Loucy (cell line): ENCODE results near the gene LRSAM1.

Experiments
- H2AFZ ChIP-seq: fragments of 200-600 bp; sonication (generic); 2 replicates; pipeline ENCODE4 v1.6.0; 2016; ENCODE audit warnings: antibody characterized with exemption, mild to moderate bottlenecking, low read length, moderate library complexity
- H3F3A ChIP-seq: fragments of 200-600 bp; 2 replicates; pipeline ENCODE4 v1.6.0; 2016; ENCODE audit warnings: antibody characterized with exemption, low read depth, mild to moderate bottlenecking
- H3K27me3 ChIP-seq: fragments of 200-600 bp; sonication (generic); 2 replicates; pipeline ENCODE4 v1.6.1; 2014; ENCODE audit warnings: low read length, mild to moderate bottlenecking; ENCODE audit not compliant: insufficient read depth, poor library complexity, severe bottlenecking
- H3K36me3 ChIP-seq: fragments of 200-600 bp; sonication (generic); 2 replicates; pipeline ENCODE4 v1.6.1; 2016; ENCODE audit warnings: low read length; ENCODE audit not compliant: insufficient read depth
- H3K4me1 ChIP-seq: fragments of 200-600 bp; sonication (generic); 2 replicates; pipeline ENCODE4 v1.5.1; 2014; ENCODE audit warnings: low read length, mild to moderate bottlenecking; ENCODE audit not compliant: insufficient read depth, poor library complexity, severe bottlenecking
- H3K4me2 ChIP-seq: fragments of 200-600 bp; sonication (generic); 2 replicates; pipeline ENCODE4 v1.6.0; 2014; ENCODE audit warnings: antibody characterized with exemption, low read length, low read depth, mild to moderate bottlenecking; ENCODE audit not compliant: poor library complexity, severe bottlenecking
- H3K4me3 ChIP-seq: fragments of 200-600 bp; sonication (generic); 2 replicates; pipeline ENCODE4 v1.5.1; 2014; ENCODE audit warnings: low read length, mild to moderate bottlenecking, mixed read lengths; ENCODE audit not compliant: poor library complexity, severe bottlenecking
- H3K79me2 ChIP-seq: fragments of 200-600 bp; sonication (generic); 2 replicates; pipeline ENCODE4 v1.6.1; 2014; ENCODE audit warnings: low read length; ENCODE audit not compliant: insufficient read depth
- H3K9ac ChIP-seq: fragments of 200-600 bp; sonication (generic); 2 replicates; pipeline ENCODE4 v1.6.0; 2014; ENCODE audit warnings: mild to moderate bottlenecking, low read depth, low read length, moderate library complexity; ENCODE audit not compliant: poor library complexity, severe bottlenecking
- H3K9me2 ChIP-seq: fragments of 200-600 bp; sonication (generic); replicated peaks from 2 replicates; pipeline ENCODE4 v1.6.1; 2016; ENCODE audit warnings: low read depth, low read length, mixed read lengths
- H3K9me3 ChIP-seq: fragments of 200-600 bp; sonication (generic); 2 replicates; pipeline ENCODE4 v1.6.1; 2014; ENCODE audit warnings: mild to moderate bottlenecking, antibody characterized with exemption, low read length, low read depth; ENCODE audit not compliant: insufficient read depth
- H4K20me1 ChIP-seq: fragments of 200-600 bp; sonication (generic); 2 replicates; pipeline ENCODE4 v1.6.0; 2014; ENCODE audit warnings: antibody characterized with exemption, low read length, mild to moderate bottlenecking; ENCODE audit not compliant: insufficient read depth, poor library complexity, severe bottlenecking
- CTCF ChIP-seq: fragments of 200-600 bp; sonication (generic); conservative IDR thresholded peaks from 2 replicates; pipeline ENCODE4 v1.5.1; 2014; ENCODE audit warnings: mild to moderate bottlenecking, antibody characterized with exemption, low read length
- EZH2phosphoT487 ChIP-seq: fragments of 200-600 bp; IDR thresholded peaks from 2 replicates; pipeline ENCODE4 v1.6.1; 2018; ENCODE audit warnings: antibody characterized with exemption, mild to moderate bottlenecking, moderate library complexity, borderline replicate concordance

LRSAM1 gene

GRCh38 chr9:127406799-127407491 lies 44.4 kb upstream of the LRSAM1 start:
- no peaks in the 10 kb centered on the region for H3K4me1 ChIP-seq
- H3K9ac ChIP-seq = no peak overlapping the region
- no peaks in the 10 kb centered on the region for H3K9me3 ChIP-seq
- no peaks in the 10 kb centered on the region for H3K9me2 ChIP-seq
- no peaks in the 10 kb centered on the region for H3F3A ChIP-seq
- no peaks in the 10 kb centered on the region for H4K20me1 ChIP-seq
- no peak overlapping the region for H3K4me2 ChIP-seq
- no peak for TF ChIP-seq CTCF
- TF ChIP-seq EZH2phosphoT487 = no peak
- H3K4me3 ChIP-seq = no peak overlapping the region
- H3K79me2 ChIP-seq = no peaks in the 10 kb centered on the region
- peaks cover 9% of the 10 kb centered on the region for H3K27me3 ChIP-seq
- H2AFZ ChIP-seq = no peak overlapping the region
- no peaks in the 10 kb centered on the region for H3K36me3 ChIP-seq

- H3K27me3 ChIP-seq = peaks cover 5% of the 10 kb centered on the region
- no peaks in the 10 kb centered on the region for H3K4me1 ChIP-seq
- no peak overlapping the region for H3K4me3 ChIP-seq
- H3K9me3 ChIP-seq = no peaks in the 10 kb centered on the region
- no peaks in the 10 kb centered on the region for H3K36me3 ChIP-seq
- no peaks in the 10 kb centered on the region for H3K9me2 ChIP-seq
- no peaks in the 10 kb centered on the region for H4K20me1 ChIP-seq
- H2AFZ ChIP-seq = no peak overlapping the region
- no peak overlapping the region for H3K9ac ChIP-seq
- no peak overlapping the region for H3K4me2 ChIP-seq
- TF ChIP-seq EZH2phosphoT487 = no peak
- TF ChIP-seq CTCF = no peak
- H3K79me2 ChIP-seq = no peaks in the 10 kb centered on the region
- H3F3A ChIP-seq = no peaks in the 10 kb centered on the region
These were observed 43.8 kb upstream of the LRSAM1 start for GRCh38 chr9:127407492-127407843.

DNA sequence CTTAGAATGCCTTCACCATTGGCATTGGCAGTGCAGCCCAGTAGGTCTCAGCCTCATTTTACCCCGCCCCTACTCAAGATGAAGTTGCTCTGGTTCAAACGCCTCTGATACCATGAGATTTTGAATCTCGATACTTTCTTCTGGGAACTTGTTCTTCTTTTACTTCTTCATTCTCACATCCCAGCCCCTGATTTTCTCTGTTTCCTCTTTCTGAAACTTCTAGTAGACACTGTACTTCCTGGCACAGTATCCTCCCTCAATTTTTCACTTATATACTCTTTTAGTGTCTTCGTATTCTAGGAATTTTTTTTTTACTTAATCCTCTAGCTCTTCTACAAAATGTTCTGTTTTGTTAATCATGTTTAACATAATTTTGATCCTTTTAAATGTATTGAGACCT lies 40.2 kb upstream of the LRSAM1 start:
- Histone ChIP-seq H4K20me1 (no peaks in the 10 kb centered on the region), H3K9ac (no peak overlapping the region), H3K79me2 (no peaks in the 10 kb centered on the region), H3K4me2 (no peak overlapping the region), H3K36me3 (no peaks in the 10 kb centered on the region), H3K9me3 (no peaks in the 10 kb centered on the region), H3F3A (no peaks in the 10 kb centered on the region), H3K4me3 (no peak overlapping the region), H3K9me2 (no peaks in the 10 kb centered on the region), H3K27me3 (peaks cover 4% of the 10 kb centered on the region), H3K4me1 (no peaks in the 10 kb centered on the region), H2AFZ (no peak overlapping the region)
- no peak for TF ChIP-seq CTCF
